KOPT-K1 (cell line): ENCODE data around the gene SLIT3.

Experiments used
- H3K27ac ChIP-seq: fragments of 200-600 bp; sonication (generic); 2 replicates; pipeline ENCODE4 v1.5.1; 2016; ENCODE audit warnings: antibody characterized with exemption, mild to moderate bottlenecking, low read depth, low read length; ENCODE audit not compliant: poor library complexity, severe bottlenecking
- H3K36me3 ChIP-seq: fragments of 200-600 bp; sonication (generic); 2 replicates; pipeline ENCODE4 v1.5.1; 2017; ENCODE audit warnings: antibody characterized with exemption, mild to moderate bottlenecking, low read length, moderate library complexity; ENCODE audit not compliant: insufficient read depth
- H3K9me3 ChIP-seq: fragments of 200-600 bp; sonication (generic); 2 replicates; pipeline ENCODE4 v1.5.1; 2017; ENCODE audit warnings: antibody characterized with exemption, low read length, mild to moderate bottlenecking; ENCODE audit not compliant: insufficient read depth, poor library complexity, severe bottlenecking

The SLIT3 gene

GRCh38 chr5:169098331-169099121 is 202.4 kb downstream of the SLIT3 start:
- H3K36me3 ChIP-seq: no peaks in the 10 kb centered on the region
- no peaks in the 10 kb centered on the region for H3K9me3 ChIP-seq
- no peak overlapping the region for H3K27ac ChIP-seq

DNA sequence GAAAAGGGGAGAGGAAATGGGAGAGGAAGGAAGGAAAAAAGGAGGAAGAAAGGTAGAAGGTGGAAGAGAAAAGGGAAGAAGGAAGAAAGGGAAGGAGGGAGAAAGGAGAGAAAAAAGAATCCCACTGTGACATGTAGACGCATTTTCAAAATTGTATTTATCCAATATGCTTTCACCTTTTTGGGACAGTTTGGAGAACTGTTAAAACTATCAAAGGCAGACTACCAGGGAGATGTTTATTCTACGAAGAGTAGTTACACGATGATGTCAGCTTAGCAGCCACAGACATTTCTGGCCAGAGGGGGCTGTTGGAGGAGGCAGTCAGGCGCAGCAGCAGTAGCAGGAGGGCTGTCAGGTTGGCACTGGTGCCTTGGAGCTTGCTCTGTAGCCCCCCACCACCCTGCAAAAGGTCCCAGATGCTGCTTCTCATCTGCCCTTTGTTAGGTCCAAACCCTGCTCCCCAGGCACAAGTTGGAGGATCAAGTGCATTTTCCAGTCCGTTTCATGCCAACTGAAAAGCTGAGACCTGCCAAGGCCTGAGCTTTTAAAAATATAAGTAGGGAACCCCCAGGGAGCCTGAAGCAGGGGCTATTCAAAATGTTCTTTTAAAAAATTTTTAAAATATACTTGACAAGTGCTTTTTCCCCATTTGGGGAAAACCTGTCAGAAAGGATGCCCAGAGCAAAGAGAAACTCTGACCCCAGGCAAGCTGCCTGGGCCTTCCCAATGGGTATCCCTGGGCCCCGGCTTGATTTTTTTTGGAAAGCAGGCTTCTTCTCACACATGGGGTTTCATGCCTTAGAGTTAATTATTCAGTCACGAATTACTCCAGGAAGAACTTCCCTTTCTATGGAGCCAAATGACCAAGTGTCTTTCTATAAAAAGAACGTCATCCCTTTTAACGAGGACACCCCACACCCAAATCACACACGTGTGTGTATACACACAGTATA is 203.3 kb downstream of the SLIT3 start:
- Histone ChIP-seq H3K9me3 (no peaks in the 10 kb centered on the region), H3K27ac (no peak overlapping the region), H3K36me3 (no peaks in the 10 kb centered on the region)

- no peaks in the 10 kb centered on the region for H3K9me3 ChIP-seq
- H3K36me3 ChIP-seq: no peaks in the 10 kb centered on the region
- no peak overlapping the region for H3K27ac ChIP-seq
Observed at GRCh38 chr5:169095976-169096375, 205.0 kb downstream of the SLIT3 start.

- Histone ChIP-seq H3K36me3 (no peaks in the 10 kb centered on the region), H3K27ac (no peak overlapping the region), H3K9me3 (no peaks in the 10 kb centered on the region)
Observed at GRCh38 chr5:169095410-169095960, 205.5 kb downstream of the SLIT3 start.

DNA sequence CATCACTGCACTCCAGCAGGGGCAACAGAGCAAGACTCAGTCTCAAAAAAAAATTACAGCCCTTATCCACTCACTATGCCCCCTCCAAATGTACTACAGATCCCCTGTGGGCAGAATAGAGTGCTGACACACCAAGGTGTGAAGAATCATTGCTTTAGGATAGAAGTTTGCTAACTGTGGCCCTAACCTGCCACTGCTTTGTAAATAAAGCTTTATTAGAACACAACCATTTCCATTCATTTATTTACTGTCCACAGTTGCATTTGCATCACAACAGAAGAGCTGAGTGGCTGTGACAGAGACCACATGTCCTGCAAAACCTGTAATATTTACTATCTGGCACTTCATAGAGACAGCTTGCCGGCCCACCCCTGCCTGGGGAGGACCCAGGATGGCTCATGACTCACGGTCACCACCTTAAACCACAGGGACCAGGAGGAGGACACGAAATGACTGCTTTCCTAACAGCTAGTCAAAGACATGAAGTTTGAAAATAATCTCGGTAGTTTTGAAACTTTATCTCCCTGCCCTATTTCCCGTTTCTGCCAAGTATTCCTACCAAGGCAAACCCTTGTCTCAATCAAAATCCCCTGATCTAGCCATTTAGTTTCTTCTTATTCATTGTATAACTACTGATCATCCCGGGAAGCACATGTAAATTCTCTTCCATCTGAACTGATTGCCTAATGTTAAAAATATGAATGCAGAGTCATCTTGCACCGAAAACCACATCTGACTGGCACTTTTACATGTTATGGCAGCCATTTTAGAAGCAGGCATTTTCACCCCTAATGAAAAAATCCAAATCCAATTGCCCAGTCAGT is 206.1 kb downstream of the SLIT3 start:
- Histone ChIP-seq H3K36me3 (no peaks in the 10 kb centered on the region), H3K27ac (no peak overlapping the region), H3K9me3 (no peaks in the 10 kb centered on the region)

- H3K27ac ChIP-seq: no peak overlapping the region
- H3K9me3 ChIP-seq: no peaks in the 10 kb centered on the region
- no peaks in the 10 kb centered on the region for H3K36me3 ChIP-seq
Observed at GRCh38 chr5:169091396-169091980, 209.5 kb downstream of the SLIT3 start.

GRCh38 chr5:169089343-169089742 is 211.6 kb downstream of the SLIT3 start:
- Histone ChIP-seq H3K9me3 (no peaks in the 10 kb centered on the region), H3K36me3 (no peaks in the 10 kb centered on the region), H3K27ac (no peak overlapping the region)

DNA sequence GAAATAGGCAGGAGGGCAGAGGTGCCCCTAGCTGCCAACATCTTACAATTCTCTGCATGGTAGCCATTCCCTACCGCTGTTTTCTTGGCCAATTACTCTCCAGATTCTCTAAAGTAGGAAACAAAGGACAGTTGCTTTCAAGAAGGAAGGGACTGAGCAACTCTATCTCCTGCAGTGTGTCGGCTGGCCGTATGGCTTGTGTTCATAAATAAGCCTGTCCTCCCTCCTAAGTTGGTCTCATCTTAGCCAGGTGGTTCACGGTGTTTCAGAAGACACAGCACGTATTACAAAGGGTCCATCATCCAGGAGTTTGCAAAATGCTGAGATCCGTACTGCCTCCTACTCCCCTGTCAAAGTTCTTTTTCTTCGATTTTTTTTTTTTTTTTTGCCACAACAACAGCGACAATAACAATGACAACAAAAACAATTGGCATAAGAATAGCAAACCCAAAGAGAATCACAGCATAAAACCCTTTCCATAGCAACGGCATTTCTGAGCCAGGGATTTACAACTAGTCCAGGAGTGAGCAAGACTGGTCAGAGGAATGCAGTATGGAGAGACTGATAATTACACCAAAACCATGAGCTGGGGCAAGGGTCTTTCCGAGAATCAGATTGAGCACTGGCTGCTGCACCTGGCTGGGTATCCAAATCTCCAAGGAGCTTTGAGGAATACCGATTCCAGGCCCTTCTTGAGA is 212.8 kb downstream of the SLIT3 start:
- no peaks in the 10 kb centered on the region for H3K36me3 ChIP-seq
- H3K9me3 ChIP-seq: no peaks in the 10 kb centered on the region
- no peak overlapping the region for H3K27ac ChIP-seq

GRCh38 chr5:169085636-169086035 is 215.3 kb downstream of the SLIT3 start:
- H3K9me3 ChIP-seq: no peaks in the 10 kb centered on the region
- H3K27ac ChIP-seq: no peak overlapping the region
- no peaks in the 10 kb centered on the region for H3K36me3 ChIP-seq

- Histone ChIP-seq H3K27ac (no peak overlapping the region), H3K36me3 (no peaks in the 10 kb centered on the region), H3K9me3 (no peaks in the 10 kb centered on the region)
Observed at GRCh38 chr5:169085212-169085611, 215.7 kb downstream of the SLIT3 start.

- Histone ChIP-seq H3K27ac (no peak overlapping the region), H3K9me3 (no peaks in the 10 kb centered on the region), H3K36me3 (no peaks in the 10 kb centered on the region)
Observed at GRCh38 chr5:169084775-169085174, 216.2 kb downstream of the SLIT3 start.

DNA sequence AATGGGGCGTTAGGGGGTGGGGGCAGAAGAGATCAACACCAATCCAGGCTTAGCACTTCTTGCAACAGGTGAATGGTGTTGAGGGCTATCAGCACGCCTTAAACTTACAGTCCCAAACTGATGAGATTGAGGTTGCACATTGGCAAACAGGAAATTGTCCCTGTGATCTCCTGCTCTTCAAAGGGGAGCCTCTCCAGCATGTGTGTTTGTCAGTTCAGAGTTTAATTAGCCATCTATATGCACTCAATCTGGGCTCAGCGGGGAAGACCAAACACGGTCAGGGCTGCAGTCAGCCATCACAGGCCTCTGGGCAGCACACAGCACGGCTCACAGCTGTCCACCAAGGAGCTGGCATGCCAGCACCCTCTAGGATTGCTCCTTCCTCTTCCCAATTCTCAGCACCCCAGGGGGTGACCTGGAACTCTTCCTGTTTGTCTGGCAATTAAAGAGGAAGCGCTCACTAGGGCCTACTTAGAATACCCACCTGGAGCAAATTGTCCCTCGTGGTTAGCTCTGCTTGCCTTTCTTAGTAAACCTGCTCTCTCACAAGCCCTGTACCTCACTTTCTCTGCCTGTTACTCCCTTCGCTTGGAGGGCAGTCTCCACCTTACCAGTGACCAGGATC is 217.4 kb downstream of the SLIT3 start:
- H3K36me3 ChIP-seq: no peaks in the 10 kb centered on the region
- no peak overlapping the region for H3K27ac ChIP-seq
- no peaks in the 10 kb centered on the region for H3K9me3 ChIP-seq

GRCh38 chr5:169081000-169081724 is 219.8 kb downstream of the SLIT3 start:
- Histone ChIP-seq H3K27ac (no peak overlapping the region), H3K9me3 (no peaks in the 10 kb centered on the region), H3K36me3 (no peaks in the 10 kb centered on the region)
